Measurements from ENCODE around the gene ADSS1.

ADSS1 gene

DNA sequence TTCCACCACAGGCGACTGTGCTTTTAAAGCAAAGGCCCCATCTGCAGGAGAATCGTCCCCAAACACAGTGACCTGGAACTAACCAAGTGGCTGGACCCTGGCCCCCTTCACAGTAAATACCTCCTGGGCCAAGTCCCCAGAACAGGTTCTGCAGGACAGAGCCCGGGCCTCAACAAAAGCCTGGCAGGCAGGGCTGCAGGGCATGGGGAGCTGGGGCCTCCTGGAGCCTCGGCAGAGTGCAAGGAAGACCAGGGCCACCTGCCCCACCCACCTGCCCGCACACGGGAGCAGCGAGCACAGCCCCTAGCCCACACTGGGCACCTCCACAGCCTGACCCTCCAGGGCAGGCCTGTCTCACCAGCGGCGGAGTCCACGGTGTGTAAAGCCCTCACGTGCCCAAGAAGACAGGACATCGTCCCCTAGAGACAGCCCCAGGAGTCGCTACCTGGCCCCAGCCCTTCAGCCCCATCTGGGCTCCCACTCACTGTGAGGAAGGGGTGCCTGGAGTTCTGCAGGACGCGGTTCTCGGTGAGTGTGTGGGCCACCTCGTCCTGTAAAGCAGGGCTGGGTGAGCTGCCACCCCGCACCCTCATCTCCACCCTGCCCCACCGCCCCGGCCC, 50.5 kb downstream of the ADSS1 start:
- no peak for DNase-seq (ENCODE audit: low read depth)
- TF ChIP-seq, protein P1, sequence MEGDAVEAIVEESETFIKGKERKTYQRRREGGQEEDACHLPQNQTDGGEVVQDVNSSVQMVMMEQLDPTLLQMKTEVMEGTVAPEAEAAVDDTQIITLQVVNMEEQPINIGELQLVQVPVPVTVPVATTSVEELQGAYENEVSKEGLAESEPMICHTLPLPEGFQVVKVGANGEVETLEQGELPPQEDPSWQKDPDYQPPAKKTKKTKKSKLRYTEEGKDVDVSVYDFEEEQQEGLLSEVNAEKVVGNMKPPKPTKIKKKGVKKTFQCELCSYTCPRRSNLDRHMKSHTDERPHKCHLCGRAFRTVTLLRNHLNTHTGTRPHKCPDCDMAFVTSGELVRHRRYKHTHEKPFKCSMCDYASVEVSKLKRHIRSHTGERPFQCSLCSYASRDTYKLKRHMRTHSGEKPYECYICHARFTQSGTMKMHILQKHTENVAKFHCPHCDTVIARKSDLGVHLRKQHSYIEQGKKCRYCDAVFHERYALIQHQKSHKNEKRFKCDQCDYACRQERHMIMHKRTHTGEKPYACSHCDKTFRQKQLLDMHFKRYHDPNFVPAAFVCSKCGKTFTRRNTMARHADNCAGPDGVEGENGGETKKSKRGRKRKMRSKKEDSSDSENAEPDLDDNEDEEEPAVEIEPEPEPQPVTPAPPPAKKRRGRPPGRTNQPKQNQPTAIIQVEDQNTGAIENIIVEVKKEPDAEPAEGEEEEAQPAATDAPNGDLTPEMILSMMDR (conservative IDR thresholded peaks at IDR 0.05; ENCODE audit: low read depth, low read length) = no peak
- no peak overlapping the region for H3K4me3 ChIP-seq (ENCODE audit: low read depth, low read length)

DNA sequence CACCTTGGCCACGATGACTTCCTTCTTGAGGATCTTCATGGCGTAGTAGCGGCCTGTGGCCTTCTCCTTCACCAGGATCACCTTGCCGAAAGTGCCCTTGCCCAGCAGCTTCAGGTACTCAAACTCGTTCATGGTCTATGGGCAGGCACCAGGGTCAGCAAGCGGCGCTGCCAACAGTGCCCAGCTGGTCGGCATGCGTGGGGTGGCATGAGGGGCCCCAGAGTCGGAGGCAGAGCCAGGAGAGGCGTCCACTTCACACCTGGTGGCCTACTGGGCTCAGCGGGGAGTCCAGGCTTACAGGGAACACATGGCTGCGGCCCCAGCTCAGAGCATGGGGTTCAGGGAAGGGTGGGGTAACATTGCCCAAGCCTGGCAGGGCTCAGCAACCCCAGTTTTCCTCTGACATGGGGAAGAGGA, 51.1 kb downstream of the ADSS1 start:
- no peak for DNase-seq (ENCODE audit: low read depth)
- TF ChIP-seq, protein P1 (conservative IDR thresholded peaks at IDR 0.05; ENCODE audit: low read depth, low read length) = no peak
- H3K4me3 ChIP-seq (ENCODE audit: low read depth, low read length) = no peak overlapping the region

DNA sequence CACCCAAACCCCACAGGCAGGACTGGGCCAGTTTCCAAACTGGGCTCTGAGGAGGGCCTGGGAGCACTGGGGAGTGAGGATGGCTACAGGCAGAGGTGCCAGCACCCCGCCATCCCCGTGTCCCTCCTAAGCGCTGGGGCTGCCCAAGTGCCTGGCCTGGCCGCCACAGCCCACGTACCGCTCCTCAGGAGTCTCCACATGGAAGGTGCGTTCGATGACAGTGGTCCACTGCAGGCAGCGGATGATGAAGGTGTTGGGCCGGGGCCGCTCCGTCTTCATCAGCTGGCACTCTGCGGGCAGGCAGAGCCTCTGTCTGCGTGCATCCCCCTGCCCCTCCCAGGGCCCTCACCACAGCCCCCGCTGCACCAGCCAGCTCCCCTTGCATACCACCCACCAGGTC, 52.5 kb downstream of the ADSS1 start:
- TF ChIP-seq, protein P1 (conservative IDR thresholded peaks at IDR 0.05; ENCODE audit: low read depth, low read length) = no peak
- no peak overlapping the region for H3K4me3 ChIP-seq (ENCODE audit: low read depth, low read length)
- DNase-seq (ENCODE audit: low read depth) = no peak

DNA sequence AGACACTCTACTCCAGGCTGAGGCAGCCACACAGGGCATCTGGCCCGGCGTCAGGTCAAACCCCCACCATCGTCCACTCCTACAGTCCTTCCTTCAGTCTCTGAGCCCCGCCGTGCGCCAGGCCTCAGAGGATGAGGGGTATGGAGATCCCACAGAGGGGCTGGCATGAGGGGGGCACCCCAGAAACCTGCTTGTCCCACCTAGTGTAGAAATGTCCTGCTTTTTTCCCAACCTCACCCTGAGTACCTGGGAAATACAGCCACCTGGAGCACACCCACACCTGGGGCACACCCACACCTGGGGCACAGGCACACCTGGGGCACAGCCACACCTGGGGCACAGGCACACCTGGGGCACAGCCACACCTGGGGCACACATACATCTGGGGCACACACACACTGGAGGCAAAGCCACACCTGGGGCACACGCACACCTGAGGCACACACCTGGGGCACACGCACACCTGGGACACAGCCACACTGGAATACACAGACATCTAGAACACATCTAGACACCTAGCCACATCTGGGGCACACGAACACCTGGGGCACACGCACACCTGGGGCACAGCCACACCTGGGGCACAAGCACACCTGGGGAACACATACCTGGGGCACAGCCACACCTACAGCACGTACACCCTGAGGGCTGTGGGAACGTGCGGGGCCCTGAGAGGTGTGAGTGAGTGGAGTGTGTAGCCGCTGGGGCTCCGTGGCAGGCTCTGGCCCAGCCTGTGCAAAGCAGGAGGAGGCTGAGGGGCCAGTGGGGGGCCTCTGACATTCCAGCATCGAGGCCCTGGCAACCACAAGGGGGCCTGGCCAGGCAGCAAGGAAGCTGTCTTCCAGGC, 53.2 kb downstream of the ADSS1 start:
- TF ChIP-seq, protein P1 (conservative IDR thresholded peaks at IDR 0.05; ENCODE audit: low read depth, low read length) = peak; percentile 30
- no peak overlapping the region for H3K4me3 ChIP-seq (ENCODE audit: low read depth, low read length)

DNA sequence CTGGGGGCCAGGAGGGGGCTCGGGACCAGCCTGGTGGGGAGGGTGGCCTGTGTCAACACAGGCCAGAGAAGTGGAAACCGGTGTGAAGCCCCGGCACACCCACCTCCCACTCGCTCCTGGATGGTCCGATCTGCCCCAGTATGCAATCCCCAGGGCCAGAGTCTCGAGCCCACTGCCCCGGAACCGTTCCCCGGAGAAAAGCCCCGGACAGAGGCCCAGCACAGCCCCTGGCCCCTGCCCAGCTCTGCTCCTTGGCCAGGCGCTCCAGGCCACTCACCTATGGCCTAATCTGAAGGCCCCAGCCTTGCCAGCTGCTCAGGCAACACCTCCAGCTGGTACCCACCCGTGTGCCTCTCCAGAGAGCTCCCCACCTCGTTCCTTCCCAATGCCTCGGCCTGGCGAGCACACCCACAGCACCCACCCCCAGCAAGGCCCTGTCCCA, 53.8 kb downstream of the ADSS1 start:
- TF ChIP-seq, protein P1 (conservative IDR thresholded peaks at IDR 0.05; ENCODE audit: low read depth, low read length) = no peak
- no peak overlapping the region for H3K4me3 ChIP-seq (ENCODE audit: low read depth, low read length)
- no peak for DNase-seq (ENCODE audit: low read depth)

More for the DNA sequence above, 53.2 kb downstream of the ADSS1 start:
- no peak for DNase-seq (ENCODE audit: low read depth)

DNA sequence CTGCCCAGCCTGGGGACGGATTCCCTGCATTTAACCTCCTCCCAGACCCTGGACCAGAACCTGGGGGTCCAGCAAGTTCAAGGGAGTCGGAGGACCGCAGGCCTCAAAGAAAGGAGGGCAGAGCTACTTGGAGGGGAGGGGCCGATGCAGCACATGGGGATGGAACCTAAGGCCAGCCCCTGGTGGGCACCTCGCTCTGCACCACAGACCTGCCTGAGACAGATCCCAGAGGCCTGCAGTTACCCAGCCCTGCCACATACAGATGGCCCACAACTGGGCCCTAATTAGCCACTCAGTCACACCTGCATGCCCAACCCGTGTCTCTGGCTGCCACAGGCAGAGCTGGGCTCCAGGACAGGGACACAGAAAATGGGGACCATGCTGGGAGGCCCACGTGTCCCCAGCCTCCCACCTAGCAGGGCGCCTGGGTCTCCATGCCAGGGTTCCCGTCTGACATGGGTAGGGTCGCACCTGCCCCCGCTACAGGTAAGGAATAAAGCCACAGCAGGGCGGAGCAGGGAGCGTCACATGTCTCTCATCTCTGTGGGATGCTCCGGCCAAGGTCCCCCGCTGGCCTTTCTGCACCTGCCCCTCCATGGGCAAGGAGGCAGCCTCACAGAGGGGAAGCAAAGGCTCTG, 54.8 kb downstream of the ADSS1 start:
- TF ChIP-seq, protein P1 (conservative IDR thresholded peaks at IDR 0.05; ENCODE audit: low read depth, low read length) = no peak
- no peak for DNase-seq (ENCODE audit: low read depth)
- H3K4me3 ChIP-seq (ENCODE audit: low read depth, low read length) = no peak overlapping the region
